Measurements from ENCODE around the gene GGT7. TPM values are rescaled to one million over a fixed set of nuclear protein-coding genes. Genes with fewer than 3 reads are reported as not detected.

GGT7 gene
- total RNA-seq, 4 donors from 2014 or later: 11.2 to 19.1 (median 15.1) TPM

DNA sequence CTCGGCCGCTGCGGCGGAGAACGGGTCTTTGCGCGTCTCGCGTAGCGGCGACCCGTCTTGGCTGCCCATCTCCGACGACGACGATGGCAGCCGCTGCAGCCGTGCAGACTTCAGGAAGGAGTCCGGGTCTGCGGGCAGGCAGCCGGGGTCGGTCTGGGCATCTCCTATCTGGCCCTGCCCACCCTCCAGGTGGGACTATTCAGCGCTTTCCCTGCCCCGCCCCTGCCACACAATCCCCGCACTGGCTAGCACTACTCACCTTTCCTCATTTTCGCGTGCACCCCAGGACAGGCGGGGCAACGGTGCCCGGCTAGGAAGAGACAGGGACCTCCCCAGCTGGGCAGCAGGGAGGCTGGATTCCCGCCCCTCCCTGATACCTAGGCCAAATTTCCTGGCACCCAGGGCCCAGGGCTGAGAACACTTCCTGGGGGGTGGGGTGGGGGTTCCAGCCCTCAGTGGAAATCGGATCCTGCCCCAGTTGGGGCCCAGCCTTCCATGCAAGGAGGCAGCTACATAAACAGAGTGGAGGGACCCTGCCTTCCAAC is 9.2 kb downstream of the GGT7 start:
- no peak for DNase-seq
- Histone ChIP-seq H3K4me1 (peaks cover 0 to 9% (median 0%) of the 10 kb centered on the region in 4 donors), H3K9me3 (no peaks in the 10 kb centered on the region), H3K27ac (no peak overlapping the region), H3K36me3 (no peaks in the 10 kb centered on the region), H3K27me3 (no peaks in the 10 kb centered on the region), H3K4me3 (no peak overlapping the region)
- 83 to 100% methylated on average over 9 to 32 of the region's 32 CpGs for WGBS, 2 donors (ENCODE audit: low coverage in 1 of 2)
- in situ Hi-C loops (cut with MboI; ENCODE audit: low pct_ligation_motif_present in 1 of 4, low pct_unique_long_range_greater_than_20kb in 1 of 4, low sequenced_read_pairs in 3 of 4) (loop anchor here in 3 of 4 donors (25.0 kb wide), 2 partner anchors 224 to 349 kb away; partner anchors contain the start of gene TRPC4AP (in 2 of the 3)), intact Hi-C loops (cut with DNase I; ENCODE audit: low total_unique reads) (no loop called here)
- TF ChIP-seq CTCF (IDR thresholded peaks at IDR 0.05) (no peak), POLR2AphosphoS5 (IDR thresholded peaks at IDR 0.05) (no peak), EP300 (IDR thresholded peaks at IDR 0.05; ENCODE audit: low read depth) (no peak), POLR2A (IDR thresholded peaks at IDR 0.05) (no peak)

- Histone ChIP-seq H3K4me3 (no peak overlapping the region), H3K9me3 (no peaks in the 10 kb centered on the region), H3K36me3 (no peaks in the 10 kb centered on the region), H3K27me3 (no peaks in the 10 kb centered on the region), H3K27ac (no peak overlapping the region), H3K4me1 (peaks cover 0 to 9% (median 0%) of the 10 kb centered on the region in 4 donors)
- 93% methylated on average over 12 of the region's 12 CpGs; no CpG with 5 or more reads in 1 of the 2 donors for WGBS, 2 donors (ENCODE audit: low coverage in 1 of 2)
- DNase-seq: no peak
- no peak for TF ChIP-seq CTCF (IDR thresholded peaks at IDR 0.05)
- no peak for TF ChIP-seq POLR2AphosphoS5 (IDR thresholded peaks at IDR 0.05)
- TF ChIP-seq EP300 (IDR thresholded peaks at IDR 0.05; ENCODE audit: low read depth): no peak
- TF ChIP-seq POLR2A (IDR thresholded peaks at IDR 0.05): no peak
- intact Hi-C loops (cut with DNase I; ENCODE audit: low total_unique reads): no loop called here
- in situ Hi-C loops (cut with MboI; ENCODE audit: low pct_ligation_motif_present in 1 of 4, low pct_unique_long_range_greater_than_20kb in 1 of 4, low sequenced_read_pairs in 3 of 4): loop anchor here in 3 of 4 donors (25.0 kb wide), 2 partner anchors 225 to 350 kb away; partner anchors contain the start of gene TRPC4AP (in 2 of the 3)
These were observed 9.9 kb downstream of the GGT7 start for GRCh38 chr20:34862724-34863123.

GRCh38 chr20:34861386-34862084 is 11.1 kb downstream of the GGT7 start:
- no peaks in the 10 kb centered on the region for H3K27me3 ChIP-seq
- TF ChIP-seq POLR2A (IDR thresholded peaks at IDR 0.05): no peak
- no peak for TF ChIP-seq EP300 (IDR thresholded peaks at IDR 0.05; ENCODE audit: low read depth)
- no peak for TF ChIP-seq POLR2AphosphoS5 (IDR thresholded peaks at IDR 0.05)
- no peak for TF ChIP-seq CTCF (IDR thresholded peaks at IDR 0.05)
- intact Hi-C loops (cut with DNase I; ENCODE audit: low total_unique reads): no loop called here
- H3K36me3 ChIP-seq: no peaks in the 10 kb centered on the region
- H3K4me3 ChIP-seq: no peak overlapping the region
- no peak overlapping the region for H3K27ac ChIP-seq
- WGBS, 2 donors (ENCODE audit: low coverage in 1 of 2): 77 to 90% methylated on average over 2 to 7 of the region's 7 CpGs
- in situ Hi-C loops (cut with MboI; ENCODE audit: low pct_ligation_motif_present in 1 of 4, low pct_unique_long_range_greater_than_20kb in 1 of 4, low sequenced_read_pairs in 3 of 4): loop anchor here in 3 of 4 donors (25.0 kb wide), 2 partner anchors 226 to 351 kb away; partner anchors contain the start of gene TRPC4AP (in 2 of the 3)
- H3K9me3 ChIP-seq: no peaks in the 10 kb centered on the region
- DNase-seq: peak; percentile 65
- peaks cover 0 to 9% (median 0%) of the 10 kb centered on the region in 4 donors for H3K4me1 ChIP-seq

- WGBS, 2 donors (ENCODE audit: low coverage in 1 of 2): 83 to 90% methylated on average over 2 to 9 of the region's 9 CpGs
- in situ Hi-C loops (cut with MboI; ENCODE audit: low pct_ligation_motif_present in 1 of 4, low pct_unique_long_range_greater_than_20kb in 1 of 4, low sequenced_read_pairs in 3 of 4): loop anchor here in 3 of 4 donors (25.0 kb wide), 2 partner anchors 227 to 352 kb away; partner anchors contain the start of gene TRPC4AP (in 2 of the 3)
- H3K9me3 ChIP-seq: no peaks in the 10 kb centered on the region
These were observed 12.7 kb downstream of the GGT7 start for GRCh38 chr20:34859826-34860545.

More at GRCh38 chr20:34859826-34860545, 12.7 kb downstream of the GGT7 start:
- Histone ChIP-seq H3K4me1 (peaks cover 0 to 9% (median 0%) of the 10 kb centered on the region in 4 donors), H3K27ac (no peak overlapping the region), H3K4me3 (no peak overlapping the region), H3K27me3 (no peaks in the 10 kb centered on the region), H3K36me3 (no peaks in the 10 kb centered on the region)
- intact Hi-C loops (cut with DNase I; ENCODE audit: low total_unique reads): no loop called here
- no peak for TF ChIP-seq POLR2AphosphoS5 (IDR thresholded peaks at IDR 0.05)
- no peak for TF ChIP-seq EP300 (IDR thresholded peaks at IDR 0.05; ENCODE audit: low read depth)
- no peak for TF ChIP-seq POLR2A (IDR thresholded peaks at IDR 0.05)
- no peak for TF ChIP-seq CTCF (IDR thresholded peaks at IDR 0.05)
- DNase-seq: no peak
